HEK293 (cell line): ENCODE data around the gene ARHGEF28.

Experiments used
- CTCF ChIA-PET: fragments of 350-600 bp; formaldehyde crosslinking; extraction: SDS; loops from one replicate; lab custom pipeline; 2021; ENCODE audit warnings: antibody characterized with exemption; lab: Yijun Ruan, JAX
- POLR2A ChIA-PET: fragments of 300-600 bp; formaldehyde crosslinking; extraction: SDS; loops from one replicate; lab custom pipeline; 2020; ENCODE audit warnings: antibody characterized with exemption, inconsistent platforms; lab: Yijun Ruan, JAX
- H3K27ac ChIP-seq: fragments of 200-500 bp; sonication (Bioruptor generic); 2 replicates; pipeline ENCODE4 v1.5.1; 2014; ENCODE audit warnings: low read depth, low read length, control low read depth, inconsistent platforms; ENCODE audit errors: extremely low read depth
- H3K36me3 ChIP-seq, 2 experiments: fragments of 200-500 bp in 1 of 2; sonication (Bioruptor generic) in 1 of 2; 1 replicate in 1 of 2; 2 replicates in 1 of 2; pipeline ENCODE4 v1.5.1; 2014 to 2017; ENCODE audit warnings: inconsistent platforms in 2 of 2, low read length in 2 of 2; ENCODE audit not compliant: control insufficient read depth in 2 of 2, insufficient read depth in 1 of 2
- H3K4me1 ChIP-seq: fragments of 200-500 bp; sonication (Bioruptor generic); 2 replicates; pipeline ENCODE4 v1.5.1; 2014; ENCODE audit warnings: mild to moderate bottlenecking, low read length, inconsistent platforms; ENCODE audit not compliant: control insufficient read depth, insufficient read depth
- H3K4me3 ChIP-seq: 2 replicates; pipeline ENCODE4 v1.5.1; 2011; ENCODE audit warnings: low read depth, mild to moderate bottlenecking, control low read depth, low read length, moderate library complexity
- H3K9me3 ChIP-seq: fragments of 200-500 bp; sonication (Bioruptor generic); 2 replicates; pipeline ENCODE4 v1.5.1; 2014; ENCODE audit warnings: low read depth, low read length, inconsistent platforms; ENCODE audit not compliant: control insufficient read depth, insufficient read depth
- BCL6B ChIP-seq: fragments of 450-650 bp; formaldehyde crosslinking; IDR thresholded peaks from 2 replicates; pipeline ENCODE4 v1.5.1; 2017; ENCODE audit warnings: missing biosample characterization, missing genetic modification characterization
- EGR2 ChIP-seq: fragments of 450-650 bp; formaldehyde crosslinking; IDR thresholded peaks from 2 replicates; pipeline ENCODE4 v1.5.1; 2016; ENCODE audit warnings: low read depth, missing biosample characterization, missing genetic modification characterization
- PRDM4 ChIP-seq: fragments of 450-650 bp; formaldehyde crosslinking; IDR thresholded peaks from 2 replicates; pipeline ENCODE4 v1.5.1; 2017; ENCODE audit warnings: missing biosample characterization, missing genetic modification characterization
- WT1 ChIP-seq: fragments of 450-650 bp; formaldehyde crosslinking; IDR thresholded peaks from 2 replicates; pipeline ENCODE4 v1.5.1; 2016; ENCODE audit warnings: missing biosample characterization, missing genetic modification characterization
- YY1 ChIP-seq: fragments of 450-650 bp; formaldehyde crosslinking; IDR thresholded peaks from 2 replicates; pipeline ENCODE4 v1.5.1; 2018; ENCODE audit warnings: missing biosample characterization, missing genetic modification characterization
- ZFHX2 ChIP-seq: fragments of 450-650 bp; formaldehyde crosslinking; conservative IDR thresholded peaks from 2 replicates; pipeline ENCODE4 v1.5.1; 2016; ENCODE audit warnings: missing biosample characterization, missing genetic modification characterization
- ZFP3 ChIP-seq: fragments of 450-650 bp; formaldehyde crosslinking; IDR thresholded peaks from 2 replicates; pipeline ENCODE4 v1.5.1; 2016; ENCODE audit warnings: low read depth, missing biosample characterization, missing genetic modification characterization
- ZNF169 ChIP-seq: fragments of 450-650 bp; formaldehyde crosslinking; IDR thresholded peaks from 2 replicates; pipeline ENCODE4 v1.5.1; 2016; ENCODE audit warnings: missing biosample characterization, missing genetic modification characterization
- ZNF175 ChIP-seq: fragments of 450-650 bp; formaldehyde crosslinking; IDR thresholded peaks from 2 replicates; pipeline ENCODE4 v1.5.1; 2016; ENCODE audit warnings: missing biosample characterization, missing genetic modification characterization
- ZNF416 ChIP-seq: fragments of 450-650 bp; formaldehyde crosslinking; IDR thresholded peaks from 2 replicates; pipeline ENCODE4 v1.5.1; 2016; ENCODE audit warnings: missing biosample characterization, missing genetic modification characterization
- ZNF670 ChIP-seq: fragments of 450-650 bp; formaldehyde crosslinking; IDR thresholded peaks from 2 replicates; pipeline ENCODE4 v1.5.1; 2016; ENCODE audit warnings: missing biosample characterization, missing genetic modification characterization, low read depth
- TF ChIP-seq, protein P1 (sequence below): fragments of 450-650 bp; formaldehyde crosslinking; conservative IDR thresholded peaks from 2 replicates; pipeline ENCODE4 v1.5.1; 2016; ENCODE audit warnings: low read depth, missing biosample characterization, missing genetic modification characterization
- TF ChIP-seq, protein P2 (sequence below): IDR thresholded peaks from 2 replicates; pipeline ENCODE4 v1.6.1; 2011; ENCODE audit warnings: mild to moderate bottlenecking, low read depth, low read length, borderline replicate concordance
- TF ChIP-seq, protein P3 (sequence below): fragments of 450-650 bp; formaldehyde crosslinking; IDR thresholded peaks from 2 replicates; pipeline ENCODE4 v1.5.1; 2017; ENCODE audit warnings: missing biosample characterization, missing genetic modification characterization

The ARHGEF28 gene

DNA sequence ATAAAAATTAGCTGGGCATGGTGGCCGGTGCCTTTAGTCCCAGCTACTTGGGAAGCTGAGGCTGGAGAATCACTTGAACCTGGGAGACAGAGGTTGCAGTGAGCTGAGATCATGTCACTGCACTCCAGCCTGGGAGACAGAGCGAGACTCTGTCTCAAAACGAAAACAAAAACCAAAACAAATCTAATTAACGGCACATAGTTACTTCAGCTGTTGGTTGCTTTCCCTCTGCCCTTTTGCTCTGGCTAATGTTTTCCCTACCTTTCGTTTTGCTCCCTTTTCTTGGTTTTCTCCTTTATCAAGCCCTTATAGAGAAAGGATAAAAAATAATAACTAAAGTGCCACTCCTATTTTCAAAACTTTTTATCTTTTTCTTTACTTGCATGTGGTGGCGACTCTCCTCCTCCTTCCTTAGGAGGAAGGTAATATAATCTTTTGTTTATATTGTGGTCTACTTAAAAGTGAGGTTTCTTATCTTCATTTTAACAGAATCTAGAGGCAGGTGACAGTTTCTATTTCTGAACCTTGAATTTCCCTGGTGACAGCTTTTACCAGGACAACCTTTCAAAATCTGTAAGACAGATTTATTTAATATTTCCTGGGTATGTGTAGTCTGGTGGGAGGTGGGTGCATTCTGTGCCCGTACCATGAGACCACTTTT is 125.4 kb downstream of the ARHGEF28 start (continued):
- TF ChIP-seq PRDM4 (tag by site-specific recombination): peak; percentile 89

- H3K9me3 ChIP-seq: no peaks in the 10 kb centered on the region
- no peak overlapping the region for H3K27ac ChIP-seq
- ChIA-PET POLR2A (no interaction called here), CTCF (no interaction called here)
- H3K36me3 ChIP-seq: no peaks in the 10 kb centered on the region
- TF ChIP-seq ZNF169 (tag by site-specific recombination) (no peak), ZNF670 (tag by site-specific recombination) (no peak), BCL6B (tag by site-specific recombination) (no peak), ZFP3 (tag by site-specific recombination) (no peak), ZNF175 (no peak), ZFHX2 (tag by site-specific recombination) (peak; percentile 50; the same call in 1 of the 2 replicates), WT1 (no peak), ZNF416 (tag by site-specific recombination) (no peak), EGR2 (tag by site-specific recombination) (peak; percentile 59), YY1 (no peak)
- TF ChIP-seq, protein P1, sequence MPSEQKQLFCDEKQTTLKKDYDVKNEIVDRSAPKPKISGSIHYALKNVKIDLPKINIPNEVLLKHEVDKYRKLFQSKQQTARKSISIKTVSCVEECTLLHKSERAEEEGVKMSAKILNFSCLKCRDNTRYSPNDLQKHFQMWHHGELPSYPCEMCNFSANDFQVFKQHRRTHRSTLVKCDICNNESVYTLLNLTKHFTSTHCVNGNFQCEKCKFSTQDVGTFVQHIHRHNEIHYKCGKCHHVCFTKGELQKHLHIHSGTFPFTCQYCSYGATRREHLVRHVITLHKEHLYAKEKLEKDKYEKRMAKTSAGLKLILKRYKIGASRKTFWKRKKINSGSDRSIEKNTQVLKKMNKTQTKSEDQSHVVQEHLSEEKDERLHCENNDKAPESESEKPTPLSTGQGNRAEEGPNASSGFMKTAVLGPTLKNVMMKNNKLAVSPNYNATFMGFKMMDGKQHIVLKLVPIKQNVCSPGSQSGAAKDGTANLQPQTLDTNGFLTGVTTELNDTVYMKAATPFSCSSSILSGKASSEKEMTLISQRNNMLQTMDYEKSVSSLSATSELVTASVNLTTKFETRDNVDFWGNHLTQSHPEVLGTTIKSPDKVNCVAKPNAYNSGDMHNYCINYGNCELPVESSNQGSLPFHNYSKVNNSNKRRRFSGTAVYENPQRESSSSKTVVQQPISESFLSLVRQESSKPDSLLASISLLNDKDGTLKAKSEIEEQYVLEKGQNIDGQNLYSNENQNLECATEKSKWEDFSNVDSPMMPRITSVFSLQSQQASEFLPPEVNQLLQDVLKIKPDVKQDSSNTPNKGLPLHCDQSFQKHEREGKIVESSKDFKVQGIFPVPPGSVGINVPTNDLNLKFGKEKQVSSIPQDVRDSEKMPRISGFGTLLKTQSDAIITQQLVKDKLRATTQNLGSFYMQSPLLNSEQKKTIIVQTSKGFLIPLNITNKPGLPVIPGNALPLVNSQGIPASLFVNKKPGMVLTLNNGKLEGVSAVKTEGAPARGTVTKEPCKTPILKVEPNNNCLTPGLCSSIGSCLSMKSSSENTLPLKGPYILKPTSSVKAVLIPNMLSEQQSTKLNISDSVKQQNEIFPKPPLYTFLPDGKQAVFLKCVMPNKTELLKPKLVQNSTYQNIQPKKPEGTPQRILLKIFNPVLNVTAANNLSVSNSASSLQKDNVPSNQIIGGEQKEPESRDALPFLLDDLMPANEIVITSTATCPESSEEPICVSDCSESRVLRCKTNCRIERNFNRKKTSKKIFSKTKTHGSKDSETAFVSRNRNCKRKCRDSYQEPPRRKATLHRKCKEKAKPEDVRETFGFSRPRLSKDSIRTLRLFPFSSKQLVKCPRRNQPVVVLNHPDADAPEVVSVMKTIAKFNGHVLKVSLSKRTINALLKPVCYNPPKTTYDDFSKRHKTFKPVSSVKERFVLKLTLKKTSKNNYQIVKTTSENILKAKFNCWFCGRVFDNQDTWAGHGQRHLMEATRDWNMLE (tag by site-specific recombination): no peak
- TF ChIP-seq, protein P2, sequence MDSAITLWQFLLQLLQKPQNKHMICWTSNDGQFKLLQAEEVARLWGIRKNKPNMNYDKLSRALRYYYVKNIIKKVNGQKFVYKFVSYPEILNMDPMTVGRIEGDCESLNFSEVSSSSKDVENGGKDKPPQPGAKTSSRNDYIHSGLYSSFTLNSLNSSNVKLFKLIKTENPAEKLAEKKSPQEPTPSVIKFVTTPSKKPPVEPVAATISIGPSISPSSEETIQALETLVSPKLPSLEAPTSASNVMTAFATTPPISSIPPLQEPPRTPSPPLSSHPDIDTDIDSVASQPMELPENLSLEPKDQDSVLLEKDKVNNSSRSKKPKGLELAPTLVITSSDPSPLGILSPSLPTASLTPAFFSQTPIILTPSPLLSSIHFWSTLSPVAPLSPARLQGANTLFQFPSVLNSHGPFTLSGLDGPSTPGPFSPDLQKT: no peak
- TF ChIP-seq, protein P3, sequence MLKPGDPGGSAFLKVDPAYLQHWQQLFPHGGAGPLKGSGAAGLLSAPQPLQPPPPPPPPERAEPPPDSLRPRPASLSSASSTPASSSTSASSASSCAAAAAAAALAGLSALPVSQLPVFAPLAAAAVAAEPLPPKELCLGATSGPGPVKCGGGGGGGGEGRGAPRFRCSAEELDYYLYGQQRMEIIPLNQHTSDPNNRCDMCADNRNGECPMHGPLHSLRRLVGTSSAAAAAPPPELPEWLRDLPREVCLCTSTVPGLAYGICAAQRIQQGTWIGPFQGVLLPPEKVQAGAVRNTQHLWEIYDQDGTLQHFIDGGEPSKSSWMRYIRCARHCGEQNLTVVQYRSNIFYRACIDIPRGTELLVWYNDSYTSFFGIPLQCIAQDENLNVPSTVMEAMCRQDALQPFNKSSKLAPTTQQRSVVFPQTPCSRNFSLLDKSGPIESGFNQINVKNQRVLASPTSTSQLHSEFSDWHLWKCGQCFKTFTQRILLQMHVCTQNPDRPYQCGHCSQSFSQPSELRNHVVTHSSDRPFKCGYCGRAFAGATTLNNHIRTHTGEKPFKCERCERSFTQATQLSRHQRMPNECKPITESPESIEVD (tag by site-specific recombination): no peak
- H3K4me1 ChIP-seq: peaks cover 17% of the 10 kb centered on the region; the same call in 1 of the 2 replicates
- no peak overlapping the region for H3K4me3 ChIP-seq
Observed at GRCh38 chr5:73754254-73754653, 128.3 kb downstream of the ARHGEF28 start.
